Measurements from ENCODE around the gene OR2S2. TPM values are rescaled to one million over a fixed set of nuclear protein-coding genes. Genes with fewer than 3 reads are reported as not detected.

Gene OR2S2, protein sequence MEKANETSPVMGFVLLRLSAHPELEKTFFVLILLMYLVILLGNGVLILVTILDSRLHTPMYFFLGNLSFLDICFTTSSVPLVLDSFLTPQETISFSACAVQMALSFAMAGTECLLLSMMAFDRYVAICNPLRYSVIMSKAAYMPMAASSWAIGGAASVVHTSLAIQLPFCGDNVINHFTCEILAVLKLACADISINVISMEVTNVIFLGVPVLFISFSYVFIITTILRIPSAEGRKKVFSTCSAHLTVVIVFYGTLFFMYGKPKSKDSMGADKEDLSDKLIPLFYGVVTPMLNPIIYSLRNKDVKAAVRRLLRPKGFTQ
- total RNA-seq (not detected), polyA plus RNA-seq (not detected)
- long read RNA-seq, donor 1 = 0 reads
- long read RNA-seq, donor 2 = 0 reads
- long read RNA-seq, donor 3 = 0 reads
- long read RNA-seq, donor 4 = 0 reads
- long read RNA-seq, donor 5, partial matches to known transcripts = 0 of 1 reads
- long read RNA-seq, donor 5, other reads (novel, unspliced or antisense) = 0 of 1 reads
- long read RNA-seq, donor 6 = 0 reads
- long read RNA-seq, donor 7 = 0 reads
- long read RNA-seq, donor 8 = 0 reads
- long read RNA-seq, donor 9 = 0 reads
- long read RNA-seq, donor 10 = 0 reads

GRCh38 chr9:35958104-35958837 lies at the start of gene OR2S2:
Gene OR2S2, minus strand, starts transcription at chr9:35958154. Its CDS starts 56 bp downstream, at chr9:35958098.
- no peak for DNase-seq
- Histone ChIP-seq H3K27ac (no peak within 1 kb of the TSS), H3K4me1 (peaks cover 0 to 11% (median 8%) of the 10 kb centered on the region in 4 donors), H3K27me3 (peaks cover 0 to 15% (median 0%) of the 10 kb centered on the region in 3 donors), H3K4me3 (no peak within 1 kb of the TSS), H3K9me3 (no peaks in the 10 kb centered on the region), H3K36me3 (no peaks in the 10 kb centered on the region)
- 76 to 83% (median 81%) methylated on average over 5 of the region's 5 CpGs for WGBS, 5 donors
- TF ChIP-seq POLR2A (IDR thresholded peaks at IDR 0.05) (no peak), CTCF (IDR thresholded peaks at IDR 0.05) (no peak), POLR2AphosphoS5 (IDR thresholded peaks at IDR 0.05) (no peak), EP300 (IDR thresholded peaks at IDR 0.05) (no peak)
- intact Hi-C loops (cut with DNase I; ENCODE audit: low total_unique reads) = loop anchor here (5.0 kb wide), 1 partner anchor 64 kb away; no protein-coding TSS in a partner anchor

GRCh38 chr9:36007316-36007708 lies 49.4 kb upstream of the OR2S2 start:
- Histone ChIP-seq H3K36me3 (no peaks in the 10 kb centered on the region), H3K27ac (no peak overlapping the region), H3K9me3 (peaks cover 0 to 8% (median 7%) of the 10 kb centered on the region in 4 donors), H3K4me3 (no peak overlapping the region), H3K27me3 (peaks cover 0 to 19% (median 0%) of the 10 kb centered on the region in 3 donors), H3K4me1 (peaks cover 0 to 12% (median 3%) of the 10 kb centered on the region in 4 donors)
- 64 to 85% (median 72%) methylated on average over 1 of the region's 1 CpG for WGBS, 5 donors
- TF ChIP-seq EP300 (IDR thresholded peaks at IDR 0.05) (no peak), POLR2A (IDR thresholded peaks at IDR 0.05) (no peak), POLR2AphosphoS5 (IDR thresholded peaks at IDR 0.05) (no peak), CTCF (IDR thresholded peaks at IDR 0.05) (no peak)
- no peak for DNase-seq
- intact Hi-C loops (cut with DNase I; ENCODE audit: low total_unique reads) = no loop called here

DNA sequence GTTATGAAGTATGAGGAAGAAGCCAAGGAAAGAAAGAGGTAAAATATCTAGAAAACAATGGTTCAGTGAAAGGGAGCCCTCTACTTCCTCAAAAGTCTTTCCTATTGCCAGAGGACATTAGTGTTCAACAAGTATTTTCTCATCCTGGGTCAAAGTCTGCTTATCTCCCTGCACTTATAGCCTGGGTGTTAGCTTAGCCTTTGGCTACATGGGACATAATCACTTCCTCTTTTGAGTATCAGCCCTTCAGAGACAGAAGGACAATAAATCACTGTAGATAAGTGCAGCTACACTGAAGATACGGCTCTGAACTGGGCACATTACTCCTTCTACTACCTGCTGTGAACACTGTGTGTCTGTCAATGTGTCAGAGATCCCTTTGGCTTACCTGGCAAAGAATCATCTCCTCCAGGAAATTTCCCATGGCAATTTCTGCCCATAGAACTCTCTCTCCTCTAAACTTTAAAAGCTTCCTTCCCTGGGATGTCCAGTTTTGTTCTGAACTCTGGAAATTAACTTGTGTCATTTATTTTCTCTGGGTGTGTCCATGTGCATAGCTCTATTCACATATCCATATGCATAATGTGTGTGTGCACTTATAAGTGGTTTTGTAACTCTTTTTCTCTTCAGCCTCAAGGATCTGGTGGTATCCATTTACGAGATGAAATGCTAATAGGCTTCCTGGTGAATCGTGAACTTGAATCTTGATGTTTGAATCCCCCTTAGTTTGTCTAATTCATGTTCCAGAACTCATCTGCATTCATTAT lies 48.8 kb upstream of the OR2S2 start:
- TF ChIP-seq CTCF (IDR thresholded peaks at IDR 0.05) (no peak), POLR2A (IDR thresholded peaks at IDR 0.05) (no peak), POLR2AphosphoS5 (IDR thresholded peaks at IDR 0.05) (peak in 2 of 3 donors; percentile 35 to 60), EP300 (IDR thresholded peaks at IDR 0.05) (no peak)
- DNase-seq = peak in 1 of 2 donors; percentile 60
- intact Hi-C loops (cut with DNase I; ENCODE audit: low total_unique reads) = no loop called here
- Histone ChIP-seq H3K4me1 (peaks cover 0 to 12% (median 3%) of the 10 kb centered on the region in 4 donors), H3K9me3 (peaks cover 0 to 8% (median 7%) of the 10 kb centered on the region in 4 donors), H3K36me3 (no peaks in the 10 kb centered on the region), H3K4me3 (no peak overlapping the region), H3K27ac (no peak overlapping the region), H3K27me3 (peaks cover 0 to 19% (median 0%) of the 10 kb centered on the region in 3 donors)
- WGBS, 5 donors = 61 to 66% (median 63%) methylated on average over 3 of the region's 3 CpGs

Data from stomach (tissue), 19 donors.